Stimulated activated CD4-positive, alpha-beta T cell treated with anti-CD3 and anti-CD28 coated beads, TNF-alpha, amount 100 ng/mL, for 24 hours (primary cell): ENCODE data around the gene ZP3.
"Not testable (repeated sequence)": the region's sequence is repeated elsewhere in the genome, so short reads cannot be mapped to it uniquely, and the experiment has no call there.

Experiments
- DNase-seq, 3 experiments: peaks; one replicate each; pipeline ENCODE4 v3.0.0-alpha.2; 2020; ENCODE audit warnings: low read depth in 3 of 3

The ZP3 gene

DNA sequence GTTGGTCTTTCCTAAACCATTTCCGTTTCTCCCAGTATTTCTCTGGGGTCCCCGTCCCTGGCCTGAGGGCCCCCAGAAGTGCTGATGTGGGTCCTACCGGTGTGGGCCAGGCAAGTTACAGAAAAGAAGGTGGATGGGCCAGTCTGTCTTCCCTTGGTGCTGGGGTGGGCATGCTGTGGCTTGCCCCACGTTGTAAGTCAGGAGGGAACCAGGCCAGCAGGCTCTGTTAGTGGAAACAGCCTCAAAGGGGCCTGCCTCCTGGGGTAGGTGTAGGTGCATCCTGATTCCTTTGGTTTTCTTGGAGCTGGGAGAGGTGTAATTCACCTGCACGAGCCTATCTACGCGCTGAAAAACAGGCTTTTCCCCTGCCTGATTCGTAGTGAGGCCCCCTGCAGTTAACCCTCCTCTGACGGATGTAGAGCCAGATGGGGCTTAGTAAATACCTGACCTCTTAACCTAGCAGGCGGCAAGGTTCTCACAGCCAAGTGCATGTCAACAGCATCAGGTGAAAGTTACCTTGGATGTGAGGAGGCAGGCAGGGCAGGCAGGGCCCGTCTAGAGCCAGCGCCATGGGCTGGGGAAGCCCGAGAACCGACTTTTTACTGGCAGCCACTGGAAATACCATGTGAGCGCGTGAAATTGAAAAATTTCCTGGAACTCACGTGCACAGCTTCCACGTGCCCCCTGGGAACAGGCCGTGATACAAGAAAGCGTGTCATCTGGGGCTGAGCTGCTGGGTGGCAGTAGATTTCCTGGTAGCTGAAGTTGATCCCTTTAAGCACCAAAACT, 61.3 kb downstream of the ZP3 start:
- DNase-seq, result not testable (repeated sequence)

DNA sequence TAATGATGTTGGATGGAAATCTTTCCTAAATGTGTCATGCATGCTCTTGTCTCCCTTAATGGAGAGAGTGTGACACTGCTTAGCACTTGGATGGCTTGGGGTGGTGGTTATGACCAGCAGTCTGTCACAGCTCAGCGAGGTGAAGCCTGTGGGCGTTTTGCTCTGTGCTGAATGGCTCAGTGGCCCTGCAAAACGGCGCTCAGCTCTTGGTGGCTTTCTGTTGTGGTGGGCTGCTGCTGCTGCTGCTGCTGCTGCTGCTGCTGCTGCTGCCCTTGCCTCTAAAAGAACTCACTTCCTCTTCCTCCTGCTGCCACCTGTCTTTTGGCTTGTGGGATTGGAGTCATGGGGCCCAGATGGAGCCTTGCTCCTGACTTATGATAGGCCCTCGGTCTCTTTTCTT, 61.9 kb downstream of the ZP3 start:
- DNase-seq, result peak in 1 of 3 experiments; percentile 19

DNA sequence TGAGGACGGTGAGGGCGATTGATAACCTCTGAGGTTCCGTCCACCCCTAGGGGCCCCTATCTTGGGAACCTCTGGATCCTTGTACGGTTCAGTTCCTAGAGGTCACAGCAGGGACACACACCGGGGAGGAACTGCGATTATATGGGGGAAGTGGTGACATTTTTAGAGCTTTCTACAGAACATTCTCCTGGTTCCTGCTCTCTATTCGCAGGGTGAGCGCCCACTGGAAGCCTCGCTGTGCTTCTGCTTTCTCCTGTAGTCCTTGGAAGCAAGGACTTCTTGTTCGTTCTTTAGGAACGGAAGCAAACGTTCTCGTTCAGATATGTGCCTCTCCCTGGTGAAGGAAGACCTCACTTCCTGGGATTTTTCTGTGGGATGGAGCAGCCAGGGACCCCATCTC, 63.2 kb downstream of the ZP3 start:
- not testable (repeated sequence) for DNase-seq
